HG02884 (cell line): Measurements from ENCODE around the gene GJB5.

Experiments used
- ATAC-seq: cut with Tn5 transposase; IDR thresholded peaks from one replicate; pipeline ENCODE4 v1.9.1; 2021; ENCODE audit warnings: mild to moderate bottlenecking, moderate library complexity; ENCODE audit not compliant: unreplicated experiment

Gene GJB5

GRCh38 chr1:34792868-34793727, 38.3 kb downstream of the GJB5 start, which contains the start of gene GJA4:
TSS of gene GJA4 (plus strand) at chr1:34792999. CDS start at chr1:34794214, 1,215 bp downstream.
- no peak for ATAC-seq

DNA sequence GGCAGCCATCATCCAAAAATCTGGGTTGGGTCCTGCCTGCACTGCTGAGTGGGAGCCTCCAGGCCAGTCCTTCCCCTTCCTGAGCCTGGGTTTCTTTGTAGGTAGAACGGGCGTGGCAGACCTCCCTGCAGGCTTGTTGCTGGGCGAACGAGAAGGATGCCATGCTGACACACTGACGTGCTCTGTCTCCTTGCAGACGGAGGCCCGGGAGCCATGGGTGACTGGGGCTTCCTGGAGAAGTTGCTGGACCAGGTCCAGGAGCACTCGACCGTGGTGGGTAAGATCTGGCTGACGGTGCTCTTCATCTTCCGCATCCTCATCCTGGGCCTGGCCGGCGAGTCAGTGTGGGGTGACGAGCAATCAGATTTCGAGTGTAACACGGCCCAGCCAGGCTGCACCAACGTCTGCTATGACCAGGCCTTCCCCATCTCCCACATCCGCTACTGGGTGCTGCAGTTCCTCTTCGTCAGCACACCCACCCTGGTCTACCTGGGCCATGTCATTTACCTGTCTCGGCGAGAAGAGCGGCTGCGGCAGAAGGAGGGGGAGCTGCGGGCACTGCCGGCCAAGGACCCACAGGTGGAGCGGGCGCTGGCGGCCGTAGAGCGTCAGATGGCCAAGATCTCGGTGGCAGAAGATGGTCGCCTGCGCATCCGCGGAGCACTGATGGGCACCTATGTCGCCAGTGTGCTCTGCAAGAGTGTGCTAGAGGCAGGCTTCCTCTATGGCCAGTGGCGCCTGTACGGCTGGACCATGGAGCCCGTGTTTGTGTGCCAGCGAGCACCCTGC, 39.3 kb downstream of the GJB5 start:
- no peak for ATAC-seq

DNA sequence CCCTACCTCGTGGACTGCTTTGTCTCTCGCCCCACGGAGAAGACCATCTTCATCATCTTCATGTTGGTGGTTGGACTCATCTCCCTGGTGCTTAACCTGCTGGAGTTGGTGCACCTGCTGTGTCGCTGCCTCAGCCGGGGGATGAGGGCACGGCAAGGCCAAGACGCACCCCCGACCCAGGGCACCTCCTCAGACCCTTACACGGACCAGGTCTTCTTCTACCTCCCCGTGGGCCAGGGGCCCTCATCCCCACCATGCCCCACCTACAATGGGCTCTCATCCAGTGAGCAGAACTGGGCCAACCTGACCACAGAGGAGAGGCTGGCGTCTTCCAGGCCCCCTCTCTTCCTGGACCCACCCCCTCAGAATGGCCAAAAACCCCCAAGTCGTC, 39.9 kb downstream of the GJB5 start:
- no peak for ATAC-seq

DNA sequence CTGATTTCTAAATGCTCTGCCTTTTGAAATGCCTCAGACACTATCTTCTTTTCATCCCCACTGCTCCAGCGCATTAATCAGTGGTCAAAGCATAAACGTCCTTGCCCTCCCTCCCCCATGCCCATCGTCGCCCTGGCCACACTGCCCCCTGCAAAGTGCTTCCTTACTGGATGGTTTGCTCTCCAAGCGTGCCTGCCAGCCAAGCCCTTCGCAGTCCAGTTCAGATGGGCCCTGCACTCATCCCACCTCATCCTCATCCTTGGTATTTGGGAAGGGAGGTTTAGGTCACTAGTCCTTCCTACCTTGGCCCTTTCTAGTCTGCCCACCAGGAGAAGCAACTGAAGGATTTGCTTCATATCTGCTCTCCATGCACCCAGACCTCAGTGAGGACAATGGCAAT, 41.1 kb downstream of the GJB5 start:
- ATAC-seq: no peak

GRCh38 chr1:34796990-34797389, 42.1 kb downstream of the GJB5 start:
- peak; percentile 60 for ATAC-seq

DNA sequence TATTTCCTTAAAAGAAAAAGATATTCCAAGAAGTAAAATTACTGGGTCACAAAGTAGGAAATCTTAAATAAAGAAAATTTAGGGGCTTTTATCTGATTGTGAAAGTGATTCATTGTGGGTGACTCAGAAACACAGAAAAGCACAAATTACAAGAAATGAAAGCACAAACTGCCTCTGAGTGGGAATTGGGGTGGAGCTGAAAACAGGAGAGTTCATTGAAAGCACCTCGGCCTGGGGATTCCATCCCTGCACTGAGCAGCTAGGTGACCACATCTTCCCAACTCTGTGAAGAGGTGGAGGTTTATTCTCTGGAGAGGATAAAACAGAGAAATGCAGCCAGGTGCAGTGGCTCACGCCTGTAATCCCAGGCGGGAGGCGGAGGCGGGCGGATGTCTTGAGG, 45.4 kb downstream of the GJB5 start:
- no peak for ATAC-seq

GRCh38 chr1:34803770-34804169, 48.9 kb downstream of the GJB5 start:
- no peak for ATAC-seq

- no peak for ATAC-seq
Observed at GRCh38 chr1:34806396-34806795, 51.5 kb downstream of the GJB5 start.
